SK-N-SH treated with all-trans-retinoic acid at 6 μM for 48 hours (cell line): Measurements from ENCODE around the gene PPM1D.

Experiments used
- ARNTL ChIP-seq: fragments of 450-650 bp; formaldehyde crosslinking; IDR thresholded peaks from 2 replicates; pipeline ENCODE4 v1.5.0; 2020; ENCODE audit warnings: low read depth, mild to moderate bottlenecking, moderate library complexity, borderline replicate concordance
- RARB ChIP-seq: fragments of 250-450 bp; sonication (Bioruptor Pico); IDR thresholded peaks from 2 replicates; pipeline ENCODE4 v1.8.0; 2021; ENCODE audit warnings: mild to moderate bottlenecking, moderate library complexity
- ZFP30 ChIP-seq: fragments of 450-650 bp; formaldehyde crosslinking; IDR thresholded peaks from 2 replicates; pipeline ENCODE4 v1.5.0; 2022; ENCODE audit warnings: mild to moderate bottlenecking, moderate library complexity
- ZNF70 ChIP-seq: fragments of 450-650 bp; formaldehyde crosslinking; IDR thresholded peaks from 2 replicates; pipeline ENCODE4 v1.5.0; 2020; ENCODE audit warnings: mild to moderate bottlenecking, moderate library complexity
- TF ChIP-seq, protein P1 (sequence below): fragments of 250-450 bp; sonication (Bioruptor Pico); IDR thresholded peaks from 2 replicates; pipeline ENCODE4 v1.8.0; 2021; ENCODE audit warnings: low read depth, mild to moderate bottlenecking, moderate library complexity, borderline replicate concordance

DNA sequence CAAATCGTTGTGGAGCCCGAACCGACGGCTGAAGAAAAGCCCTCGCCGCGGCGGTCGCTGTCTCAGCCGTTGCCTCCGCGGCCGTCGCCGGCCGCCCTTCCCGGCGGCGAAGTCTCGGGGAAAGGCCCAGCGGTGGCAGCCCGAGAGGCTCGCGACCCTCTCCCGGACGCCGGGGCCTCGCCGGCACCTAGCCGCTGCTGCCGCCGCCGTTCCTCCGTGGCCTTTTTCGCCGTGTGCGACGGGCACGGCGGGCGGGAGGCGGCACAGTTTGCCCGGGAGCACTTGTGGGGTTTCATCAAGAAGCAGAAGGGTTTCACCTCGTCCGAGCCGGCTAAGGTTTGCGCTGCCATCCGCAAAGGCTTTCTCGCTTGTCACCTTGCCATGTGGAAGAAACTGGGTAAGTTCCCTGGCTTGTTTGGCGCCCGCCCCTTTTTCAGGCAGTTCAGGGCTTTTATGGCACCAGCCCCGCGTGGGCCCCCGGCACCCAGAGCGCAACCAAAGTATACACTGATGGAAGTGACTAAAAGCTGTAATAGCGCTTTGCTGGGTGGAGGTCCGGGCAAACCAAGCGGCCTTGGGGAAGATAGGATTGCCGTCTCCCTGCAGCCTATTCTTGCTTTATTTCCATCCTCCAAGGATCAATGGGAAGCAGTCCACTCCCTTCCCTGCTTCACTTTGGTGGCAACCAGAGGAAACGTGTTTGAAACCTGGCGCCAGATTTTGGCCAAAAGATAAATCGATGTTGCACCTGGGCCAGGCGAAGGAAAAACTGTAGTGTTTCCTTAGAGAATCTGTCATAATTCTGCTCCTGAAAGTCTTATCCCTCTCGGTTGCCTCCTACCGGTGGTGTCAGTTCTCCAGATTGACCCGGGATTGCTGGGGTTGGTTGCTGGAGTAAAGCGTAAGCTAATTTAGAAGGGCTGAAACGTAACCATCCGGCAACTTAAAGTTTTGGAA is 775 bp downstream of the PPM1D start:
- no peak for TF ChIP-seq ZNF70 (CRISPR knock-in tag)
- no peak for TF ChIP-seq RARB
- TF ChIP-seq ZFP30 = no peak
- no peak for TF ChIP-seq ARNTL
- TF ChIP-seq, protein P1, sequence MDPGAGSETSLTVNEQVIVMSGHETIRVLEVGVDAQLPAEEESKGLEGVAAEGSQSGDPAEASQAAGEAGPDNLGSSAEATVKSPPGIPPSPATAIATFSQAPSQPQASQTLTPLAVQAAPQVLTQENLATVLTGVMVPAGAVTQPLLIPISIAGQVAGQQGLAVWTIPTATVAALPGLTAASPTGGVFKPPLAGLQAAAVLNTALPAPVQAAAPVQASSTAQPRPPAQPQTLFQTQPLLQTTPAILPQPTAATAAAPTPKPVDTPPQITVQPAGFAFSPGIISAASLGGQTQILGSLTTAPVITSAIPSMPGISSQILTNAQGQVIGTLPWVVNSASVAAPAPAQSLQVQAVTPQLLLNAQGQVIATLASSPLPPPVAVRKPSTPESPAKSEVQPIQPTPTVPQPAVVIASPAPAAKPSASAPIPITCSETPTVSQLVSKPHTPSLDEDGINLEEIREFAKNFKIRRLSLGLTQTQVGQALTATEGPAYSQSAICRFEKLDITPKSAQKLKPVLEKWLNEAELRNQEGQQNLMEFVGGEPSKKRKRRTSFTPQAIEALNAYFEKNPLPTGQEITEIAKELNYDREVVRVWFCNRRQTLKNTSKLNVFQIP (CRISPR knock-in tag) = no peak
